ENCODE measurements around the gene AMT.
A peak's percentile ranks its signal among the peaks of the same experiment; 100 is the strongest.
"Not testable (repeated sequence)": the region's sequence is repeated elsewhere in the genome, so short reads cannot be mapped to it uniquely, and the experiment has no call there.

The AMT gene

DNA sequence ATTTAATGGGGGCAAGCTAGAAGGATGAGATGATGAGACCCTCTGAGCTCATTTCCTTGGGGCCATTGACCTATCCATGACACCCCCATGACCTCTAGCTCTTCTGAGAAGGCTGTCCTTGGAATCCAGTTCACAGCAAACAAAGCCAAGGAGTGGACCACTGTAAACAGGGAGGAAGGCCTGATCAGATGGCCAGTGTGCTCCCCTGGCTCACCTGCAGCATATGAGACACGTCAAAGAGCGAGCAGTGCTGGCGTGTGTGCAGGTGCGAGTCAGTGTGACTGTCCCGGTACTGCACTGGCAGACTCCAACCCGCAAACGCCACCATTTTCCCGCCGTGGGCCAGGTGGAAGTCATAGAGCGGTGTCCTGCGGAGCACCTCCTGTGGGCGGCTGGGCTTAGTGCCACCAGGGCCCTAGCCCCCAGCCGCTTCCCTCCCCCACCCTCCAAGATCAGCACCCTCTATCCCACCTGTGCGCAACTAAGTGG, 339 bp downstream of the AMT start:
- DNase-seq, result peak; percentile 19

DNA sequence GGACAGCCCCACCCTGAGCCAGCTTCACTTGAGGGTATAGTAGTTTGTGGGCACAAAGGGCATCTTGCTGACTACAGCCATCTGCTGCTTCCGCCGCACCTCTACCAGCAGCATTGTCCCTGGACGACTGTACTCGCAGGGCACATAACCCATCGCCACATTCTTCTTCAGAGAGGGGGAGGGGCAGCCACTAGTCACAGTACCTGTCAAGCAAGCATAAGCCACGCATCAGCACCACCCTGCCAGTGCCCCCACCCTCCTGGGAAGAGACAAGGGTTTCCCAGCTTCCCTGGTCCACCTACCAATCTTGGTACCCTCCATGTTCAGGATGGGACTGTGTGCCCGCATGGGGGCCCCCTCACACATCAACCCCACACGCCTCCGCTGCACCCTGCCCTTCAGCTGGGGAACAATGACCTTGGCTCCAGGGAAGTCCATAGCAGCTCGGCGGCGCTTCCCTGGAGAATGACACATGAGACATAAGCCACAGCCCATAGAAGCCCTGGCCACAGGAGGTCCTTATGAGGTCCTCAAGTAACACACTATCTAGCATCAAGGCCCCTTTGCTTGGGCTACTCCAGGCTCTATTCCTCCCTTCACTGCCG, 4.7 kb downstream of the AMT start:
- no peak for DNase-seq

DNA sequence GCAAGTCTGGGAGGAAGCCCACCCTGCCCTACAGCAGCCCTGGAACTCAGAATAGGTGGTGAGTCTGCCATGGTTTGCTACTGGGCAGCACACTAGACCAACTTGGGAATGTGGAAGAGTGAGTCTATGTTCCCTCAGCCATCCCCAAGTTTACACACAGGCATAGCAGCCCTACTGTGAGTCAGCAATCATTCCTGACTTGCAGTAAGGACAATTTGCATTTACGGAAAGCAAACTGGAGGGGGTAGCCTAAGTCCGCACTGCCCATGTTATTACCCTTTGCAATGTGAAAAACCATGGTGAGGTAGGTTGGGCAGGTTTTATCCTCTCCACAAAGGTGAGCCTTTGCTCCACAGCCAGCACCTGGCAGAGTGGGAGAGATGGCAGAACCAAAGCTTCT, 5.4 kb downstream of the AMT start:
- DNase-seq, result no peak

GRCh38 chr3:49415931-49416601, 6.2 kb downstream of the AMT start:
- peak; percentile 64 for DNase-seq

- DNase-seq, result no peak
Measured at GRCh38 chr3:49414753-49415152, 7.5 kb downstream of the AMT start.

- no peak for DNase-seq
Measured at GRCh38 chr3:49413338-49413734, 8.9 kb downstream of the AMT start.

GRCh38 chr3:49412632-49413337, 9.5 kb downstream of the AMT start:
- DNase-seq, result no peak

DNA sequence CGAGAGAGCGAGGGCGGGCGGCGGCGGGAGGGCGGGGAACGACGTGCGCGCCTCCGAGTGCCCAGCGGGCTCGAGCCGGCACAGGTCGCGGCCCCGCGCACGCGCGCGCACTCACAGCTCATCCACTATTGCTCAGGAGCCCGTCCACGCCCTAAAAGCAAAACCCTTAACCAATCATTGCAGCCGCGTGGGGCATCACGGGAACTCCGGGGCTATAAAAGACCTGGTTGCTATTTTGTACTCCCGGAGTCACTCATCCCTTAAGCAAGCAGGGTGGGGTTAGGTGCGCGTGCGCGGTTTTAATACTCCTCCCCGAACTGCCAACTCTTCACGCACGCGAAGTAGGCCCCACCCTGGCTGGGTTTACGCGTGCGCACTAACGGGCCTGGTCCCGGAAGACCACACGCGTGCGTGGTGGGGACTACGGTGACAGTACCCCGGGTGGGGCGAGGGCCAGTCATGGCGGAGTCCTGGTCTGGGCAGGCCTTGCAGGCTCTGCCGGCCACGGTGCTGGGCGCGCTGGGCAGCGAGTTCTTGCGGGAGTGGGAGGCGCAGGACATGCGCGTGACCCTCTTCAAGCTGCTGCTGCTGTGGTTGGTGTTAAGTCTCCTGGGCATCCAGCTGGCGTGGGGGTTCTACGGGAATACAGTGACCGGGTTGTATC, 10.2 kb downstream of the AMT start, which contains the start of the genes RHOA and TCTA:
TSS of gene RHOA (minus strand) at position 9 of the 664 bp plus-strand sequence. CDS start 36,387 bp downstream, outside the sequence.
TSS of gene TCTA (plus strand) at position 456 of the 664 bp plus-strand sequence. CDS start at position 460, 4 bp downstream.
- DNase-seq, result peak; percentile 100

- DNase-seq, result peak; percentile 61
Measured at GRCh38 chr3:49411535-49411967, 10.7 kb downstream of the AMT start.

DNA sequence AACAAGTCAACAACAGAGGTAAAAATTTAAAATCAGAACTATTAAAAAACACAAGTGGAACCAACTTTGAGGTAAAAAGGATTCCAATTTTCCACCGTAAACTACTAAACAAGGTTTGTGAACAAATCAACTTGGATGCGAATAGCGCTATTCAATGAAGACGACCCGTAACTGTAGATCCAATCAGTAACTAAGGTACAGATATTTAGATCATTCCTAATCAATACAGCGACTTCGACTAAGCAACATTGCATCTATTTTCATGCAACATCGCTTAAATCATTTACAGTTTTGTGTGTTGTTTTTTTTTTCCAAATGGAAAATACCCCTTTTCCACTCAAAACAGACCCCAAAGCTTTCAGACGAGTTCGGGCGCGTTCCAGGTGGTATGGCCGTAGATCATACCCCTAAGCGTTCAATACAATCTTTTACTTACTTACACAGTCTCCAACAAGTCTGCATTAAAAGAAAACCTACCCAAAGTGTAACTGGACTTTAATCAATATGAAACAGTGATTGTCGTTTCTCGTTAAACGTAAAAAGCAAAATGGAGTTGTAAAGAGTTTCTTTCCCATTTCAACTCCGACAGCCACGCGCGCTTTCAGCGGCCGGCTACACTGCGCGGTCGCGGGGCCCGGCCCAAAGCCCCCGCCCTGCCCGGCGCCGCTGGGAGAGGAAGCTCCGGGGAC, 11.3 kb downstream of the AMT start:
- no peak for DNase-seq

- no peak for DNase-seq
Measured at GRCh38 chr3:49410066-49410845, 12.0 kb downstream of the AMT start.

DNA sequence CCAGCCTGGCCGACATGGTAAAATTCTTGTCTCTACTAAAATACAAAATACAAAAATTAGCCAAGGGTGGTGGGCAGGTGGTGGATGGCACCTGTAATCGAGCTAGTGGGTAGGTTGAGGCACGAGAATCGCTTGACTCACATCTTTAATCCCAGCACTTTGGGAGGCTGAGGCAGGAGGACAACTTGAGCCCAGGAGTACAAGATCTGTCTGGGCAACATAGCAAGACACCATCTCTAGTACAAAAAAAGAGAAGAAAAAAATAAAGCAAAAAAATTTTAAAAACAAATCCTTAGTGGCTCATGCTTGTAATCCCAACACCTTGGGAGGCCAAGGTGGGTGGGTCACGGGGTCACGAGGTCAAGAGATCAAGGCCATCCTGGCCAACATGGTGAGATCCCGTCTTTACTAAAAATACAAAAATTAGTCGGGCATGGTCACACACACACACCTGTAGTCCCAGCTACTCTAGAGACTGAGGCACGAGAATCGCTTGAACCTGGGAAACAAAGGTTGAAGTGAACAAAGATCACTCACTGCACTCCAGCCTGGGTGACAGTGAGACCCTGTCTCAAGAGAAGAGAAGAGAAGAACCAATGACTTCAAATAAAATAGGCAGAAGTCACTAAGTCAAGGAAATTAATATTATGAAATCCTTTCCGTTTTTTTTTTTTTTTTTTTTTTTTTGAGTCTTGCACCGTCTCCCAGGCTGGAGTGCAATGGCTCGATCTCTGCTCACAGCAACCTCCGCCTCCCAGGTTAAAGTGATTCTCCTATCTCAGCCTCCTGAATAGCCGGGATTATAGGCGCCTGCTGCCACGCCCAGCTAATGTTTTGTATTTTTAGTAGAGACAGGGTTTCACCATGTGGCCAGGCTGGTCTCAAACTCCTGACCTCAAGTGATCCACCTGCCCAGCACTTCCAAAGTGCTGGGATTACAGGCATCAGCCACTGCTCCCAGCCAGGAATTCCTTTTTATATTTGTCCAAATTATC, 15.4 kb downstream of the AMT start:
- no peak for DNase-seq

GRCh38 chr3:49405570-49405969, 16.7 kb downstream of the AMT start:
- DNase-seq, result not testable (repeated sequence)

- DNase-seq, result no peak
Measured at GRCh38 chr3:49403891-49404290, 18.4 kb downstream of the AMT start.

DNA sequence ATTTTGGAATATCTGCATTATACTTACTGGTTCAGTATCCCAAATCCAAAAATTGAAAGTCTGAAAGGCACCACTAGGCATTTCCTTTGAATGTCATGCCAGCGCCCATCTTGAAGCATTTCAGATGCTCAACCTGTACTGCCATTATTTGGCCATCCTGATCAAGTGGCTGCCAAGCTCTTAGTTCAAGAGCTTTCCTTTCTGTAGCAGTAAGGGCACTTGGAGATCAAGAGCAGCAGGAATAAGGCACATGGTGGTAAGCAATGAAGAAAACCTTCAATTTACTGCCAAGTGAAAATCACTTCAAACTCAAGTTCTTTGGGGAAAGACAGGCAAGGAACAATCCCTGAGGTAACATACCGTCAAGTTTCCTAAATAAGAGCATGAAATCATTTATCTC, 20.5 kb downstream of the AMT start:
- DNase-seq, result no peak

- no peak for DNase-seq
Measured at GRCh38 chr3:49399461-49399860, 22.8 kb downstream of the AMT start.

DNA sequence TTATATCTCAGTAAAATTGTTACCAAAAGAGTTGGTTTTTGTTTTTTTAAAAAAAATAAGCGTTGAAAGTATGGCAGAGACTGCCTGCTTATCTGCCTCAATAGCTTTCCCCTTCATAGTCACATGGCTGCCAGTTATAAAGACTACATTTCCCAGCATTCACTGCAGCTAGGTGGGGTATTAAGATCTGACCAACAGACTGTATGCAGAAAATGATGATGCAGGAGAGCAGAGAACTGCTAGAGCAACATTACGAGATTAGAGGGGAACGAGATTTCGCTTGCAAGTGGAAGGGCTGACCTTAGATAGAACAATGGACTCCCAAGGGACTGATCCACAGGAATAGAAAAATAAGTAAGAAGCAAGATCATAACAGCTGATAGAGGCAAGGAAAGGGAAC, 24.8 kb downstream of the AMT start:
- no peak for DNase-seq

DNA sequence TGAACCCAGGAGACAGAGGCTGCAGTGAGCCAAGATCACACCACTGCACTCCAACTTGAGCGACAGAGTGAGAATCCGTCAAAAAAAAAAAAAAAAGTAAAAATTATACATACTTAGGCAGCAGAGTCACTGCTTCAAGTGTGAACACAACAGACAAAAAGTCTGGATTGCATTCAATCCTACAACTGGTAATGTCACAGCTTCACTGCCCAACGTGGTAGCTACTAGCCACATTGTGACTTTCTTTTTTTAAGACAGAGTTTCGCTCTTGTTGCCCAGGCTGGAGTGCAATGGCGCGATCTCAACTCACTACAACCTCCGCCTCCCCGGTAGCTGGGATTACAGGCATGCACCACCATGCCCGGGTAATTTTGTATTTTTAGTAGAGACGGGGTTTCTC, 31.0 kb downstream of the AMT start:
- DNase-seq, result not testable (repeated sequence)

GRCh38 chr3:49389297-49389696, 33.0 kb downstream of the AMT start:
- DNase-seq, result no peak

GRCh38 chr3:49388289-49388820, 33.9 kb downstream of the AMT start:
- no peak for DNase-seq

Data from CD4-positive, alpha-beta T cell treated with Interleukin-6 for 4 hours (primary cell).